T-cell (primary cell): Measurements from ENCODE around the gene ACAN. TPM values are rescaled to one million over a fixed set of nuclear protein-coding genes. Genes with fewer than 3 reads are reported as not detected.

Experiments used
- ATAC-seq, 4 experiments: fragments of 200-7000 bp in 3 of 4; fragments of 150-1000 bp in 1 of 4; cut with Tn5 transposase; replicated peaks in 1 of 4; 1 replicate in 3 of 4; 2 replicates in 1 of 4; pipeline ENCODE4 v1.10.0; 2021; ENCODE audit warnings: moderate library complexity in 3 of 4, mild to moderate bottlenecking in 2 of 4, moderate number of reproducible peaks in 1 of 4
- CTCF ChIA-PET, 2 donors: fragments of 300-600 bp; sonication (Branson Sonifier 250); formaldehyde crosslinking; loops; one replicate each; lab custom pipeline; 2022; ENCODE audit warnings: antibody characterized with exemption in 2 of 2; lab: Charles Lee
- POLR2A ChIA-PET, 2 donors: fragments of 300-600 bp; sonication (Branson Sonifier 250); formaldehyde crosslinking; loops; one replicate each; lab custom pipeline; 2022; ENCODE audit warnings: antibody characterized with exemption in 2 of 2; lab: Charles Lee
- DNase-seq, 35 experiments: peaks; one replicate each; pipeline versions ENCODE4 v3.0.0 to v3.0.0-alpha.2; 2013 to 2023
- H3K27ac ChIP-seq: one replicate; pipeline ENCODE4 v1.5.1; 2013; ENCODE audit warnings: low read length
- H3K27me3 ChIP-seq, 2 experiments: replicated peaks in 1 of 2; 1 replicate in 1 of 2; 2 replicates in 1 of 2; pipeline versions ENCODE4 v1.6.1 to v1.7.0; 2013; ENCODE audit warnings: low read length in 1 of 2, mixed read lengths in 1 of 2; ENCODE audit not compliant: control insufficient read depth in 2 of 2, insufficient read depth in 2 of 2; ENCODE audit errors: extremely low read depth in 1 of 2
- H3K36me3 ChIP-seq, 2 donors: 1 replicate in 1 of 2; 2 replicates in 1 of 2; pipeline versions ENCODE4 v1.6.1 to v1.7.0; 2013; ENCODE audit warnings: low read length in 1 of 2; ENCODE audit not compliant: control insufficient read depth in 2 of 2, insufficient read depth in 1 of 2; ENCODE audit errors: extremely low read depth in 1 of 2
- H3K4me1 ChIP-seq, 2 experiments: 1 replicate in 1 of 2; 2 replicates in 1 of 2; pipeline versions ENCODE4 v1.6.1 to v1.7.0; 2013; ENCODE audit warnings: low read length in 2 of 2, mixed read lengths in 1 of 2; ENCODE audit not compliant: insufficient read depth in 2 of 2, control insufficient read depth in 1 of 2; ENCODE audit errors: extremely low read depth in 1 of 2
- H3K4me3 ChIP-seq, 2 donors: 1 replicate in 1 of 2; 2 replicates in 1 of 2; pipeline versions ENCODE4 v1.5.1 to v1.7.0; 2013; ENCODE audit warnings: mild to moderate bottlenecking in 2 of 2, low read length in 1 of 2, moderate library complexity in 1 of 2; ENCODE audit not compliant: control insufficient read depth in 1 of 2; ENCODE audit errors: extremely low read depth in 1 of 2
- H3K9me3 ChIP-seq: 2 replicates; pipeline ENCODE4 v1.7.0; 2013
- H3K27ac Mint-ChIP-seq, 2 donors: one replicate each; pipeline ENCODE4 v1.8.0; 2020 to 2021; ENCODE audit warnings: mild to moderate bottlenecking in 2 of 2, mixed read lengths in 2 of 2
- H3K27me3 Mint-ChIP-seq, 2 donors: one replicate each; pipeline ENCODE4 v1.8.0; 2021 to 2022; ENCODE audit warnings: mixed read lengths in 2 of 2
- H3K36me3 Mint-ChIP-seq: one replicate; pipeline ENCODE4 v1.8.0; 2021; ENCODE audit warnings: mixed read lengths
- H3K4me1 Mint-ChIP-seq, 3 donors: one replicate each; pipeline ENCODE4 v1.8.0; 2020 to 2022; ENCODE audit warnings: mixed read lengths in 3 of 3, mild to moderate bottlenecking in 1 of 3
- H3K4me3 Mint-ChIP-seq, 3 donors: one replicate each; pipeline ENCODE4 v1.8.0; 2020 to 2022; ENCODE audit warnings: mild to moderate bottlenecking in 3 of 3, mixed read lengths in 3 of 3, moderate library complexity in 3 of 3
- H3K9me3 Mint-ChIP-seq, 3 donors: one replicate each; pipeline ENCODE4 v1.8.0; 2020 to 2022; ENCODE audit warnings: mixed read lengths in 3 of 3
- WGBS: methylation state at CpG from one replicate; pipeline ENCODE4 v1.1.5; 2013; ENCODE audit warnings: missing lambda C conversion rate; ENCODE audit not compliant: insufficient coverage; 5-methylcytosine and 5-hydroxymethylcytosine counted together
- total RNA-seq, 35 experiments: library from RNA in 6 of 35; stranded (reverse) in 6 of 35; fragments of 120-200 nt in 1 of 35; gene quantifications; one replicate each; pipeline versions ENCODE4 v1.2.1 to v1.2.4 and lab custom pipeline; 2013 to 2026

ACAN gene
- total RNA-seq, 5 donors from 2014 or later (not counting 1 experiment from before 2014, with no cell fraction given) = not detected

DNA sequence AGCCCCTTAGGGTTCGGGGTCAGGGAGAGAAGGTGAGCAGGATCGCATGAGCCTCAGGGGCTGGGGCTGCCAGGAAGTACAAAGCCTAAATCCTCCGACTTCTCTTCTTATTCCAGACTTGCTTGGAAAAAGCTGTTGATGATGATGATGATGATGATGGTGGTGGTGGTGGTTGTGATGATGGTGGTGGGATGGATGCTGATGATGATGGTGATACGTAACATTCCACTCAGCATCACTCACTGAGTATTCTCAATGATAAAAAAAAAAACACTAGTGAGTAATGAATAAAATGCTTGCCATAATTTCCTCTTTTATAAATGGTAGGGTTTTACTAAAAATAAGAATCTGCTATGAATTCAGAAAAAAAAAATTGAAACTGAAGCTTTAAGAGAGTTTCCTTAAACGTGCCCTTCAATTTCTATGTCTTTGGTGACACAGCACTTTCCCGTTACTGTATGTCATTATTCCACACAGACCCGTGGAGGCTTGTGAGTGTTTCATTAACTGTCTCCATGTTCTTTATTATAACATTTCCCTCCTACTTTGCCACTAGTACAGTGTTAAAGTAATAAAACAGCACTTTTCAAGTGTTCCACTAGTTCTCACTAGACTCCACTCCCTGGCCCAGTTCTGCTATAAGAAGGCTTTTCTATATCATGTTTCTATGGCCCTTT is 5.4 kb upstream of the ACAN start:
- Mint-ChIP-seq H3K27ac (no peak overlapping the region), H3K36me3 (no peaks in the 10 kb centered on the region), H3K27me3 (peaks cover 56 to 78% of the 10 kb centered on the region in 2 donors), H3K4me1 (peaks cover 3 to 5% (median 4%) of the 10 kb centered on the region in 3 donors), H3K4me3 (no peak overlapping the region), H3K9me3 (no peaks in the 10 kb centered on the region)
- ATAC-seq = no peak
- DNase-seq = no peak
- WGBS = 100% methylated on average over 1 of the region's 7 CpGs
- Histone ChIP-seq H3K9me3 (no peaks in the 10 kb centered on the region), H3K4me1 (peaks cover 0 to 2% of the 10 kb centered on the region in 2 experiments), H3K36me3 (no peaks in the 10 kb centered on the region), H3K27me3 (peaks cover 8 to 41% of the 10 kb centered on the region in 2 experiments), H3K4me3 (no peak overlapping the region), H3K27ac (no peak overlapping the region)
- POLR2A ChIA-PET = no interaction called here
- CTCF ChIA-PET = no interaction called here

DNA sequence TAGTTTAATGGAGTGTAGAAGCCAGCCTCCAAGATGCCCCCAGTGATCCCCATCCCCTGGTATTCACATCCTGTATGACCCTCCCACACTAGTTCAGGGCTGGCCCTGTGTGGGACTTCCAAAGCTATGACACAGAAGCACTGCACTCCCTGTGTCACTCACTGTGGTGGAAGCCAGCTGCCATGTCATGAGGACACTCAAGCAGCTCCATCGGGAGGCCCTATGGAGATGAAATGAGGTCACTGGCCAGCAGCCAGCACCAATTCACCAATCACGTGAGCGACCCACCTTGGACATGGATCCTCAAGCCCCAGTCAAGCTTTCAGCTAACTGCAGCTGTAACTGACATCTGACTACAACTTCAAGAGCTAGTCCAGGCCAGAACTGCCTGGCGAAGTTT is 3.9 kb upstream of the ACAN start:
- H3K9me3 ChIP-seq = no peaks in the 10 kb centered on the region
- no peaks in the 10 kb centered on the region for H3K36me3 ChIP-seq
- ATAC-seq (no peak), DNase-seq (no peak)
- no peak overlapping the region for H3K27ac Mint-ChIP-seq
- H3K27me3 Mint-ChIP-seq = peaks cover 63 to 77% of the 10 kb centered on the region in 2 donors
- peaks cover 9 to 45% of the 10 kb centered on the region in 2 experiments for H3K27me3 ChIP-seq
- no peak overlapping the region for H3K27ac ChIP-seq
- CTCF ChIA-PET = no interaction called here
- WGBS = 83% methylated on average over 3 of the region's 4 CpGs
- H3K4me3 Mint-ChIP-seq = no peak overlapping the region
- H3K4me1 ChIP-seq = peaks cover 0 to 3% of the 10 kb centered on the region in 2 experiments
- POLR2A ChIA-PET = no interaction called here
- H3K36me3 Mint-ChIP-seq = no peaks in the 10 kb centered on the region
- no peaks in the 10 kb centered on the region for H3K9me3 Mint-ChIP-seq
- peaks cover 6 to 10% (median 9%) of the 10 kb centered on the region in 3 donors for H3K4me1 Mint-ChIP-seq
- no peak overlapping the region for H3K4me3 ChIP-seq

GRCh38 chr15:88800026-88800425 is 3.2 kb upstream of the ACAN start:
- Histone ChIP-seq H3K27ac (no peak overlapping the region), H3K4me1 (peaks cover 0 to 3% of the 10 kb centered on the region in 2 experiments), H3K4me3 (no peak overlapping the region), H3K27me3 (peaks cover 11 to 46% of the 10 kb centered on the region in 2 experiments), H3K9me3 (no peaks in the 10 kb centered on the region), H3K36me3 (no peaks in the 10 kb centered on the region)
- 23% methylated on average over 1 of the region's 1 CpG for WGBS
- H3K27ac Mint-ChIP-seq = no peak overlapping the region
- H3K9me3 Mint-ChIP-seq = no peaks in the 10 kb centered on the region
- peaks cover 6 to 11% (median 10%) of the 10 kb centered on the region in 3 donors for H3K4me1 Mint-ChIP-seq
- no peaks in the 10 kb centered on the region for H3K36me3 Mint-ChIP-seq
- H3K4me3 Mint-ChIP-seq = no peak overlapping the region
- ChIA-PET CTCF (no interaction called here), POLR2A (no interaction called here)
- ATAC-seq (no peak), DNase-seq (no peak)
- peaks cover 66 to 78% of the 10 kb centered on the region in 2 donors for H3K27me3 Mint-ChIP-seq

GRCh38 chr15:88800738-88801137 is 2.5 kb upstream of the ACAN start:
- Histone ChIP-seq H3K27me3 (peaks cover 12 to 51% of the 10 kb centered on the region in 2 experiments), H3K27ac (no peak overlapping the region), H3K36me3 (no peaks in the 10 kb centered on the region), H3K4me1 (peaks cover 0 to 3% of the 10 kb centered on the region in 2 experiments), H3K4me3 (no peak overlapping the region), H3K9me3 (no peaks in the 10 kb centered on the region)
- no peak for DNase-seq
- Mint-ChIP-seq H3K36me3 (no peaks in the 10 kb centered on the region), H3K4me1 (peaks cover 6 to 14% (median 11%) of the 10 kb centered on the region in 3 donors), H3K4me3 (no peak overlapping the region), H3K9me3 (no peaks in the 10 kb centered on the region), H3K27ac (no peak overlapping the region), H3K27me3 (peaks cover 67 to 80% of the 10 kb centered on the region in 2 donors)
- 100% methylated on average over 1 of the region's 4 CpGs for WGBS
- ChIA-PET CTCF (interaction anchor here in 1 of 2 donors (0.5 kb wide), 1 partner anchor 39 kb away, joined by 4 read pairs; no protein-coding TSS in a partner anchor), POLR2A (no interaction called here)
- ATAC-seq = no peak

- no peak for DNase-seq
- Histone ChIP-seq H3K27ac (no peak overlapping the region), H3K4me3 (no peak overlapping the region), H3K4me1 (peaks cover 0 to 3% of the 10 kb centered on the region in 2 experiments), H3K9me3 (no peaks in the 10 kb centered on the region), H3K36me3 (no peaks in the 10 kb centered on the region), H3K27me3 (peaks cover 12 to 61% of the 10 kb centered on the region in 2 experiments)
- Mint-ChIP-seq H3K36me3 (no peaks in the 10 kb centered on the region), H3K27me3 (peaks cover 70 to 83% of the 10 kb centered on the region in 2 donors), H3K27ac (no peak overlapping the region), H3K4me3 (peak overlapping the region; percentile 43 to 58 (median 47)), H3K9me3 (no peaks in the 10 kb centered on the region), H3K4me1 (peaks cover 6 to 14% (median 11%) of the 10 kb centered on the region in 3 donors)
- ChIA-PET POLR2A (no interaction called here), CTCF (no interaction called here)
- ATAC-seq = no peak
- 7% methylated on average over 13 of the region's 20 CpGs for WGBS
Measured at GRCh38 chr15:88802250-88802990, 816 bp upstream of the ACAN start.

DNA sequence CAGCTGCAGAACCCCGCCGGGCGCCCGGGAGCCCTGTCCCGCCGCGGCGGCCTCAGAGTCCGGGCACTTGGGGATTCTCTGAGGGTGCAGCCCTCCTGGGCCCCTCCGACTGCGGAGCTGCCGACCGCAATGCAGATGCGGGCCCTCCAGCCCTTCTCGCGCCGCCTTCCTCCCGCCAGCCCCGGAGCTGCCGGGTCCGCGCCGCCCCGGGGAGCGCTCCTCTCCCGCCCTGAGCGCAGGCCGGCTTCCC is 320 bp upstream of the ACAN start:
- ChIA-PET POLR2A (no interaction called here), CTCF (no interaction called here)
- peaks cover 0 to 3% of the 10 kb centered on the region in 2 experiments for H3K4me1 ChIP-seq
- H3K27me3 ChIP-seq = peaks cover 12 to 65% of the 10 kb centered on the region in 2 experiments
- ATAC-seq = no peak
- Mint-ChIP-seq H3K36me3 (no peaks in the 10 kb centered on the region), H3K4me1 (peaks cover 6 to 14% (median 11%) of the 10 kb centered on the region in 3 donors), H3K27ac (no peak overlapping the region), H3K4me3 (peak overlapping the region in 1 of 3 donors; percentile 58), H3K9me3 (no peaks in the 10 kb centered on the region), H3K27me3 (peaks cover 68 to 85% of the 10 kb centered on the region in 2 donors)
- H3K27ac ChIP-seq = no peak overlapping the region
- no peak overlapping the region for H3K4me3 ChIP-seq
- no peaks in the 10 kb centered on the region for H3K36me3 ChIP-seq
- WGBS = 3% methylated on average over 19 of the region's 28 CpGs
- no peak for DNase-seq
- no peaks in the 10 kb centered on the region for H3K9me3 ChIP-seq
